ENCODE measurements around the gene CXCR6. TPM values are rescaled to one million over a fixed set of nuclear protein-coding genes. Genes with fewer than 3 reads are reported as not detected.

CXCR6 gene
- total RNA-seq, 1 experiment from 2014 or later, result not detected

DNA sequence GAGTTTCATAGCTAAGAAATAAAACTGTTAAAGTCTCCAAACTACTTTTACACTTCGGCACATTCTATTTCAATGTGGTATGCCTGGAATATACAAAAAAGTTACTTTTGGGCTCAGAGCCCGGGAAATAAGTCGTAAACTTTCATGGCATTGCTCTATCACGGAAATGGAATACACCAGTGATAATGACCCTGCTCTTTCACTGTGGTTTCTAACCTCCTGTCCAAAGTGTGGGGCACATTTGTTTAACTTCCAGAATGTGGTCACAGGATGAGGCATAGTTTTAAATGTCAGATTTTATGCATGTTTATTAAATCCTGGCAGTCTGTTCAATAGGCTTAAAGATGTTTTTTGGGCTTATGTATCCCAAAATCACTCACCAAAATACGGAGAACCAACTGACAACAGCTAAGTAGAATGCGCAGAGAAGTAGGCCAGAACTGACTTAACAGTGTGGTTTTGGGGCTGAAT, 5.1 kb downstream of the CXCR6 start:
- peak; percentile 87 for DNase-seq (ENCODE audit: low read depth)

DNA sequence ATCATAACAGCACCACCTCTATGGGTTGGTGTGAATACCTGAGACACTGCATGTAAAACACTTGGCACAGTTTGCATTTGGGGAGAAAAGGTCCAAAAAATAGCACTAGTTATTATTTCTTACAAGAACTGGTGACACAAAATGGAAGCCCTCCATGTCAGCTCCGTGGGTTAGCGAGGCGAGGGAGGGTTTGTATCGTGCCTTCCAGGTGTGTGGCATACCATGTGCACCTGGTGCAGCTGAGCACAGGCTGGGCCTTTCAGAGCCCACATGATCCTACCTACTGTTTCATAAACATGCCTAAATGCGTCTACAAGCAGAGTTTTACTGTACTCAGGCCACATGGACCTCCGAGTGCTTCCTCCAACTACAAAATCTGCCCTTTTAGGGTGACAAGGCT, 5.6 kb downstream of the CXCR6 start:
- no peak for DNase-seq (ENCODE audit: low read depth)

DNA sequence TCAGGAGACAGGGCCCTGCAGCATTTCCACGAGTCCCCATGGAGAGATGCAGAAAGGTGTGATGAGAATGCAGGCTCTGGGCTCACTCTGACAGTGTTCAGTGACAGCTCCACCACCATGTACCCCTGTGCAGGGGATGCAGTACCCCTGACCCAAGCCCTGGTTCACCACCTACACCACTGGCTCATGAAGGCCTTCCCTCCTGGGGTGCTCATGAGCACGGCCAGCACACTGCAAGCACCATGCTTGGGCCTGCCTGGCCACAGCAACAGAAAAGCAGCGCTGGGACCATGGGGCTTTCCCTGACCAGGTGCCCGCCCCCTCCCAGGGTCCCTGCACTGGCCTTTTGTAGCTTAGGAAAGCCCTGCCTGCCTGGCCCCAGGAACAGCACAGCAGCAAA, 6.2 kb downstream of the CXCR6 start:
- DNase-seq (ENCODE audit: low read depth), result no peak

DNA sequence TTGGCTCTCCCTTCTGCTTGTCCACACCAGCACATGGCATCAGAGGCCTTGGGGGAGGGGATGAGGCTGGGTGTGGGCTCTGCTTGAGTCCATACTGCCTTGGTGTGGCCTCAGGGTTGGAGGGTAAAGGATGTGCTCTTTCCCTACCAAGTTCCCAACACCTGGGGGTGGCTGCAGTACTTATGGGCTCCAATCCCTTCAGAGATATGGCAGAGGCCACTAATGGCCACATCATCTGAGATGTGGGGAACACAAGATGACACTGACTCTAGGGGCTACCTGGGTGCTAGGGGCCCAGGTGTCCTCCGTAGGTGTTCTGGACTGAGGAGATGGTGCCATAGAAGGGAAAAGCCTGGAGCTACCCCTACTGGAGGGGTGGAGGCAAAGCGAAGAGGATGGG, 6.9 kb downstream of the CXCR6 start:
- DNase-seq (ENCODE audit: low read depth), result no peak

DNA sequence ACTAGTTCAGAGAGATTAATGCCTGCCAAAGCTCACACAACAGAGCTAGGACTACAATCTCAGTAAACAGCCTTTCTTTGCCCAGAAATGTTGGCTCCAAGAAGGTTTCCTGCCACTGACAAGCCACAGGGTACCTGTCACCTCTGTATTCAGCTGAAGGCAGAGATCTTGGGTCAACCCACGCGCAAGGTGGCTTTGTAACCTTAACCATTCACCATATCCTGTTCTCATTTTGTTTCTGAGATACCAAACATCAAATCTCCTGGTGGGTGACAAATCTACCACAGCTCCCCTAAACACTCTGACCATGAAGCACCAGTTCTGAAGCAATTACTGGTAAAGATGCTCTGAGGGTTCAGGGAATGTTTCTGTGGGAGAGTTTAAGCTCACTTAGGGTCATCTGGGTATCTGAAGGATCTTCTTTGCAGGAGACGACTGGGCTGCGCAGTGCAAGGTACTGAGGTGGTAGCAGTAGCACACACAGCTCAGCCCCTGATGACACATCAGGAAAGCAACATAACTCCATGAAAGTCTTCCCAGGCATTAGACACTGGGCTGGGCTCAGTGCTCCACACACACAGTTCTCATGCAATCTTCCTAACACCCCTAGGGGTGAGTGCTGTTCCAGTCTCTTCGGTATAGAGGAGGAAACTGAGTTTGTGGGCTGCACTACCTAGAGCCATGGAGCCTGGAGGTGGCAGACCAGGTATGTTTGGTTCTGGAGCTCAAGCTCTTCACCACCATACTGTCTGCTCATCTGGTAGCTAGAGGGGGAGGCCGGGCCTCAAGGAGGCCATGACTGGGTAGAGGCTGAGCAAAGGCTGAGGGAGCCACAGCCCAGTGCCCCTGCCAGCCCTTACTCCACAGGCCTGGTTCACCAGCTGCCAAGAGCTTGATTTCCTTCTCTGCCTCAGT, 7.7 kb downstream of the CXCR6 start:
- DNase-seq (ENCODE audit: low read depth), result no peak

DNA sequence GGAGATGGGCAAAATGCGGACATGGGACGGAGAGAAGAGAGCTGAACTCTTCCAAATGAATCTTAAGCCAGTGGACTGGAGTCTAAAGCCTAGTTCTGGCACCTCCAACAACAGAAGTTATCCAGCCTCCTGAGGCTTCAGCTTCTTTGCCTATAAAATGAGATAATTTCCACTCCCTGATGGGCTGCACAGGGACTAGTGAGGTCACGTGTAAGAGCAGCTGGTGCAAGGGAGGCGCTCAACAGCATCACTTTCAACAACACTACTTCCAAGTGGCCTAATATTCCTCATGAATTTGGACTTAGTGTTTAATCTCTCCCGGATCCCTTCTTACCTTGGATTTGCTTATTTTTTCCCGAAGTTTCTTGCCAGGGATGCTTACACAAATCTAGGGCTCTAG, 8.7 kb downstream of the CXCR6 start:
- DNase-seq (ENCODE audit: low read depth), result no peak

DNA sequence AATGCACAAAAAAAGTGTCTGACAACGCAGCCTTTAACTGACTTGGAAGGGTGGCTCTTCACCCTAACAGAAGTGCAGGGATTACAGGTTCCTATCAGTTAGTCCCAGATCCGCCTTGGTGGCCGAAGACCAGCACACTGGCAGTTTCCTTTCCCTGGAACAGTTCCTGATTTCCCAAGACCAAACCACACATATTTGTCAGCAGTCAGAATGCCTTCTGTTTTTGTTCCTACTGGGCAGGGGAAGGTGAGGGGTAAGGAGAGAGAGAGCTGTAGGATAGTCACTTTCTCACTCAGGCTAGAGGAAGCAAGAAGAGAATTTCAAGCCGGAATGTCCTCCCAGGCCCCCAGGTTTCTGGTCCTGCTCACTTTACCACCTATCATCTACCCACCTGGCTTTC, 9.2 kb downstream of the CXCR6 start:
- DNase-seq (ENCODE audit: low read depth), result peak; percentile 21

DNA sequence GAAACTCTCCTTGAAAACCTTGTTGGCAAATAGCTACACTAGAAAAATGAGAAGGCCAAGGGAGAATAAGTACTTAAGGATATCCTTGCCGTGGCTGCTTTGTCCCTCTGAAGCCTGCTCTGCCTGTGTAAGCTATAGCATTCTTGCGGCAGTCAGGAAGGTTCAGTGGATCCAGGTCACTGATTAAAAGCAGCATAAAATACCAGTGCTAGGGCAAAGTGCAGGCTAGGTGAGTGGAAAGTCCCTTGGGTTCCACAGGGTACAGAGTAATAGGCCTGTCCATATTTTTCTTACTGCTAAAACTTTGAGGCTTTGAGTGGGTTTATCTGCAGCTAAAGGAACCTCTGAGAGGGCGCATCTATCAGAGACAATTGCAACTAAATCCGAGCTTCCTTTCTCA, 10.3 kb downstream of the CXCR6 start:
- DNase-seq (ENCODE audit: low read depth), result no peak

DNA sequence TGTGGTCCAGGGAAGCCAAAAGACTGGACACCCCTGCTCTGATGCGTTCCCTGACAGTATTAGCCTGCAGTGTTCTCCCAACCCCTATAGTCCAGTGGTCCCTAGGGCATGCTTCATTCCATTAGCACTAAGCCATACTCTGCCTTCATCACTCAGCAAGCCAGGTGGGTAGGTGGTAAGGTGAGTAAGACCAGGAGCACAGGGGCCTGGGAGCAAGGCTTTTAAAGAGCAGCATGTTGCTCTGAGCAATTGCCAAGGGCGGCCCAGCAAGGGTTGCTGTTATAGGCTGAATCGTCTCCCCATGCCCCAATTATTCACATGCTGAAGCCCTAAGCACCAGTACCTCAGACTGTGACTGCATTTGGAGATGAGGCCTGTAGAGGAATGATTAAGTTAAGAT, 11.0 kb downstream of the CXCR6 start:
- DNase-seq (ENCODE audit: low read depth), result no peak

DNA sequence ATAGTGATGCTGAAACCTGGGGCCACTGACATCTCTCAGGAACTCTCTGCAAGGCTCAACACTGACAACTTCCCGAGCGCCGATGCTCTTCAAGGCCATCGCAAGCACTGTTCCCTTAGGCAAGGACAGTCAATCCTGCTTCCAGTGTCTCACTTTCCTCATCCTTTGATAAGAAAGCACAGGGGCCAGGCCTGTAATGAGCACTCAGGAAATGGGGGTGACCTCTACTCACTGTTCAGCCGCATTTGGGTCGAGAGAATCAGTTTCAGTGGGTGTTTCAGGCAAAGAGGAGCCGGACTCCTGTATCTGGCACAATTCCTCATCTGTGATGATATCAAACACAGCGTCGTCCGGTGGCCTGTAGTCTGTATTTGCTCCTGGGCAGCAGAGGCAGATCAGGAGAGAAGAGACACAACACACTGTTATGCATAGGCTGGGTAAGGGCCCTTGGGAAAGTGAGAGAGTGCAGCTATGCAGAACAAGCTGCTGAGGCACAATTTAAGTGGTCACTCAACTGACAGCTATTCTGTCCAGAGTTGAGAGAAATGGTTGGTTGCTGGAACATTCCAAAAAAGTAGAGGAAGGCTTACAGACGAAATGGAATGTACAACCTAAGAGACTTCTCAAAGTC, 11.9 kb downstream of the CXCR6 start:
- no peak for DNase-seq (ENCODE audit: low read depth)

DNA sequence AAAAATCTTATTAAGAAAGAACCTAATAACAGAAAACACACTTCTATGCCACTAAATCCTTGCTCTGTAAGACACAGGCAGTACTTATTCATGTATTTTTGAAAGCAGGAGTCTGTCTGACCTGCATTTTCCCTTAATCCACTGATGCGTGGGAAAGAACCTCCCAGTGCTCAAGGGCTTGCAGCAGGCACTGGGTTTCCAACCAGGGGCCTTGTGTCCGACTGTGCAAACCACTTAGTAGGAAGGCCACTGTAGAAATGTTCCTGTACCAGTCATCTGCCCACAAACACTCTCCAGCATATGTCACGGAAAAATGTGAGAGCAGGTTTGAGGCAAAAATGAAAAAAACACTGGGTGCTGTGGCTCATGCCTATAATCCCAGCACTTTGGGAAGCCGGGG, 12.4 kb downstream of the CXCR6 start:
- DNase-seq (ENCODE audit: low read depth), result no peak

DNA sequence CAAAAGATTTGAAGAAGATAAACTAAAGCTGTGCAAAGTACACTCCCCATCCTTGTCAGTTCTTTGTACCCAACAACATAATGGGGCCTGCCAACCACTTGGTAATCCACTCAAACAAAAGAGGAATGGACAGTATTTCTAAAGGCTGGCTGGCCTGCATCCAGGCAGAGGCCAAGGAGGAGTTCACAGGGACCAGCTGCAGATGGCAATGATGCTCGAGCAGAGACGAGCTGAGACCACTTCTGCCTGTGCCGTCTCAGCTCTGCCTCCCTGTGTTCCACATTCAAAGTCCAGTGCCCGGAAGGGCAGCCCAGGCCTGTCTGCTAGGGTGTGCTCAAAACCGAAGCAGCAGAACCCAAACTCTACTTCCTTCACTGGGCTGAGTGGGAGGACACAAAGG, 14.3 kb downstream of the CXCR6 start:
- DNase-seq (ENCODE audit: low read depth), result no peak

DNA sequence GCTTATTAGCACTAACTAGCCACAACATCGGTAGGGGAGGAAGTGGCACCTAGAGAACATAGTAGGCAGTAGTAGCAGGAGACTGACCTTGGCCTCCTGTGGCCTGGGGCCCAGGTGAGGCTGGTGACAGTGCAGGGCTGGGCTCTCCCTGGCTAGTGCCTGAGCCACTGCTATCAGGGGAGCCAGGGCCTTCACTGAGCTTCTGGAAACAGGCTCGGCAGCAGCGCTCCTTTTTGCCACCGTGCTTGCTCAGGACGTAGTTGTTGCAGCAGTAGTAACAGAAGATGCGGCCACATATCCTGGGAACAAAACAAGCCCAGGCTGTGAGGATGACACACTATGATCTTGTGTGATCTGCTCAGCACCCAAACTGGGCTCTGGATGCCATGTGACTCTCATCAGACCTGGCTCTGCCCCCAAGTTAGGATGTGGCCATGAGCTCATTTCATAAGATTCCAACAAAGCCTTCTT, 15.1 kb downstream of the CXCR6 start:
- peak; percentile 27 for DNase-seq (ENCODE audit: low read depth)

DNA sequence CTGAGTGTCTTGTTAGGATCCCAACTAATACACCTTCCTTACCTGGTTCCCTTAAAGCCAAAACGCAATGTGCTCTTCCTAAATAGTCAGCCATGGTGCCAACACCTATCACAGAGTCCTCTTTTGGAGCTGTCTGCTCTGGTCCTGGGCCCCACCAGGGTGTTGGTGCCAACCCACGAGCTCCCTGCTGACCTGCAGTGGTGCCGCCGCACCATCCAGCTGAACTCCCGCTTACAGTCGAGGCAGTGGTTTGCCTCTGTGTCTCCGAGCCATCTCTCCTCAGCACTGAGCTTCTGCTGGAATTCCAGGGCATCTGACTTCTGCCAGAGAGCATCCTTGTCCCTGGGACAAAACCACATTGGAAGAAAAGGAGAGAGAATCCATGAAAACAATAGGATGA, 15.9 kb downstream of the CXCR6 start:
- DNase-seq (ENCODE audit: low read depth), result no peak

DNA sequence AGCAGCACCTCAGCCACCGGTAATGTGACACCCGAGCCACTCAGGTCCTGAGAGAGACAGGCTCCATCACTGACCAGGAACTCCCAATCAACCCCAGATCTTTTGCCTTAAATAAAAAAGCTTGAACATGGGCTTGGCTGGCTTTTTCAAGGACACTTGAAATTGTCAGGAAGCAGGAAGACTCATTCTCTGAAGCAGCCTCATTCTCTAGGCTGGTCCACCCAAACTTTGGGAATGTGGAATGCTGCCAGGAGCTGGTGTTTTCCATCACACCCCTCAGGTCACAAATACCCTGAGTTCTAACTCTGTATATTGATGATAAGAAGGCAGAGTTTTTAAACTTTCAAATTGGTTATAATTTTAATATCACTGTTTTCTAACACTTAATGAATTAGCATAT, 17.0 kb downstream of the CXCR6 start:
- DNase-seq (ENCODE audit: low read depth), result no peak

DNA sequence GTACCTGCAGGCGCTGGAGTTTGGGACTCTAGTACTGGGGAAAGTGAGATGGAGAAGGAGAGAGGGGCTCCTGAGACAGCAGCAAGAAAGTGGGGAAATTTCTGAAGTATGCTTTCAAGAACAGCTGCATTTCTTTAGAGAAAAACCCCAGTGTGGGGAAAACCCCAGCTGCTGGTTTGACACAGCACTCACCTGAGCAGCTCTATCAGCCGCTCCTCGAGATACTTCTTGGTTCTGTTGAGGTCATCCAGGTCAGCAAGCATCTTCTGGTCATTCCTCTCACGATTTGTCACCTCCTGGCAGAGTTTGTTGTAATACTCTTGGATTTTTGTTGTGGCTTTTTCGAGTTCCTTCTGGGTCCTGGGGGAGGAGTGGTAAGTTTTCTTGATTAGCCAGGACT, 18.8 kb downstream of the CXCR6 start:
- no peak for DNase-seq (ENCODE audit: low read depth)

DNA sequence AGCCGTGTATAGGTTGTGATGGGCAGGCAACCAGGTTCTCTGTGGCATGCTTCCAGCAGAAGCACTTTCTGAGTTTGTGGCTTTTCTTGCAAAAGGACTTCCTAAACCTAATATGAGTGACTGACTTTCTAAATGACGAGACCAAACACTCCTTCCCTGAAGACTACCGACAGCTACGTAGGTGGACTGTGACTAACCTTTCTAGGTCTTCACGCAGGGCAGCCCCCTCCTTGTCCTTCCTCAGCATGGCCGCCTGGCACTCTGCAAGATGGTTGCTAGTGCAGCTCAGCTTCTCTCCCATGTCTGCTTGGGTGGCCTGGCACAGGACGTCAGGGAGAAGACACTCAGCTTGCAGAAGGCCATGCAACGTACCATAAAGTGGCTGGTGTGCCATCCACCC, 20.9 kb downstream of the CXCR6 start:
- no peak for DNase-seq (ENCODE audit: low read depth)

DNA sequence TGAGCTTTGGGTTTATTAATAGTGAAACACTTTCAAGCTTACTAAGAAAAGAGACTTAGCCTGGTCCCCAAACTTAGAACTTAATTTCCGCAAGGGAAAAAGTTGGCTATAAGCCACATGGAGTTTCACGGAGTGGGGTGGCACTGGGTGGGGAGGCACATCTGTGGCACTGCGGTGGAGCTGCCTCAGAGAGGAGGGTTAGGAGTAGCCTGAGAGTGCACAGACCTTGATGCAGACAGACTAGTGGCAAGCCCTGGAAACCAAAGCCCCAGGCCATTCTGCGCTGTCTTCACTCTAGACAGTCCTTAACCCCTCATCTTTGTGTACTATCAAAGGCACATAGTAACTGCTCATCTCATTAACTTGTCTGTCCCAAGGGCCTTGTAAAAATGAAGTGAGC, 22.0 kb downstream of the CXCR6 start:
- no peak for DNase-seq (ENCODE audit: low read depth)

DNA sequence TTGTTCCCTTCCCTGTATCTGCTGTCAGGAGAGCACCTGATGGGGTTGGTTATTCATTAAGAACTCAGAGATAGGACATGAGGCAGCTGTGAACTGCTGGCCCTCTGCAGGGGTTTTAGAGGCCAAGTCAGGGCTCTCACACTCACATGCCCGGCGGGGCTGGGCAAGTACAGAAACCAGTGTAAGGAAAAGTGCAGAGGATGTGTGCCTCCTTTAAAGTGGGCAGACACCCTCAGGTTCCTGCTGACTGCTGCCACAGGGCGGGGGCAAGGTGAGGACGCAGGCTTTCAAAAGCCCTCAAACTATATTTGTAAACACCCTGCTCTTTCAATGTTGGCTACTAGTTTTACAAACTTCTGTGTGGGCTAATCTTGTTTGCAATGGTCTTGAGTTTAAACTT, 22.4 kb downstream of the CXCR6 start:
- no peak for DNase-seq (ENCODE audit: low read depth)

DNA sequence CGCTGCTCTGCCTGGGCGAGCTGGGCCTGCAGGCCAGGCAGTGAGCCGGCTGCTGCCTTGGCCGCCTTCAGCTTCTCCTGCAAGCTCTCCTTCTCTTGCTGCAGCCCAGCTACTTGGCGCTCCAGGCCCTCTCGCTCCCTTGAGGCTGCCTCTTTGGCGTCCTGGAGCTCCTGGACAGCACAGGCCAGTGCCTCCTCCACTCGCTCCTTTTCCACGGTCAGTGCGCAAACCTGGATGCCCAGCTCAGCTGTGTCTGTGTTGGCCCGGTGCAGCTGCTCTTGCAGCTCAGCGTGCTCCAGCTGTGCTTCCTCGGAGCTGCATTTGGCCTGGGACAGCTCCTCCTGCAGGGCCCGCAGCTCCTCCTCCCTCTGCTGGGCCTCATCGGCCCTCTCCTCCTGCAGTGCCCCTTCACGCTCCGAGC, 23.1 kb downstream of the CXCR6 start:
- no peak for DNase-seq (ENCODE audit: low read depth)

DNA sequence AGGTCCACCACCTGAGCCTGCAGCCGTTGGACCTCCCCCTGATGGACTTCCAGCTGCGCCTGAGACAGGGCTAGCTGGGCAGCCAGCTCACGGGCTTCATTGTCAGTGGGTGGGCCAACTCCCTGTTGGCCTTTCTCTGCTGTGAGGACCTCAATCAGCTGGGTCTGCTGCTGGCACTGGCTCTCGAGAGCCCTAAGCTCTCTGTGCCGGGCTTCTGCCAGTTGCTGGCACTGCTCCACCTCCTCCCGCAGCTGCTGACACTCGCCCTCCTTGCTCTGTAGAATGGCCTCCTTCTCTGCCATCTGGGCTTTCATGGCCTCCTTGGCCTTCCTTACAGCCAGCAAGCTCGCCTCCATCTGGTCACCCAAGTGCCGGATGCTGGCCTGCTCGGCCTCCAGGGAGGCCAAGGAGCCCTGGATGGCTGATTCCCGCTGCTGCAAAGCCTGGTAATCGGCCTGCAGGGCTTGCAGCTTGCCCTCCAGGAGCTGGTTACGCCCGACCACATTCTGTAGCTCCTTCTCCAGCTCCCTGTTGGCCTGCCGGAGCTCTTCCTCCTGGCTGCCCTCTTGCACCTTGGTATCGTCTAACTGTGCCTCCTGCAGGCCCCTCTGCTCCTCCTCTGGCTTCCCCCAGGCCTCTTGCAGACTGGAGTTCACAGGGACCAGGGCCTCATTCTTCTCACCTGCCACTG, 23.8 kb downstream of the CXCR6 start:
- no peak for DNase-seq (ENCODE audit: low read depth)

DNA sequence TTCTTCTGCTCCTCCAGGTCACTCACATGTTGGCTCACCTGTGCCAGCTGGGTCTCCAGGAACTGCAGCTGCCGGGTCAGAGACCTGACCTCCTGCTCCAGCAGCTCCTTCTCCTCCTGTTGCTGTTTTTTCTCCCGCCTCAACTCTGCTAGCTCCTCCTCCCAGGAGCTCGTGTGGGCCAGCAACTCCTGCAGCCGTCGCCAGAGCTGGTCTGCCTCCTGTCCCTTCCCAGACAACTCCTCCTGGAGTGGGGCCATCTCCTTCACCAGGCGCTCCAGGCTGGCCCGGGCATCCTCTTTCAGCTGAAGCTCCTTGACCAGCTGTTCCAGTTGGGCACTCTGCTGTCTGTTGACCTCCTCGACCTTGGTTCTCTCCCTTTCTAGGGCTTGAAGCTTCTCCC, 24.5 kb downstream of the CXCR6 start:
- DNase-seq (ENCODE audit: low read depth), result no peak

DNA sequence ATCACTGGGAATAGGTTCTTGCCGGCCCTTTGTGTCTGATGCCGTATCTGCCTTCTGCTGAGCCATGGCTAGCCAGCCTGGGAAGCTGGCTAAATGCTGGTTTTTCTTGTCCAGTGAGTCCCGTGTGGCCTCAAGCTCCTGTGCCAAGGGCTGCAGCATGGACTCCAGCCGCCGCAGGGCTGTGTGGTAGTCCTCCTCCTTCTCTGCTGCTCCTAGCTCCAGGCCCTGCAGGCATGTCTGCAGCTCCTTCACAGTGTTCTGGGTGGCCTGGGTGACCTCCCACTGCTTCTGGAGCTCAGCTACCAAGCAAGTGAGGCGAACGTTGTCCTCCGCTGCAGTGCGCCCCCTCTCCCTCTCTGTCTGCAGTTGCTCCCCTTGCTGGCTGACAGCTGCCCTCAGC, 24.9 kb downstream of the CXCR6 start:
- no peak for DNase-seq (ENCODE audit: low read depth)
